Measurements from ENCODE around the gene PHF21B.

DNA sequence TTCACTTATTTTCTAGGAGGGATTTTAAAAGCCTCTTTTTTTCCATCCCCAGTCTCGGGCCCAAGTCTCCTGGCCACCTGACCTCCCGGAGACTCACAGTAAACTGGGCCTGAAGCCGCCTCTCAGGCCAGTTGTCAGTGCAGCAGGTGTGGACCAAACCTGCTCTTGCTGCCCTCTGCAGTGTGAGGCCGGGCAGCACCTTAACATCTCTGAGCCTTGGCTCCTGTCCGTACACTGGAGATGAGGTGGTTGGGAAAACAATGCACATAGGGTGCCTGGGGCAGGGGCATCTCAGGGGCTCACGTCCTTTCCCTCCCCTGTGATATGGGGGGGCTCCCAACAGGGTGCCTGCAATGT lies 45.1 kb downstream of the PHF21B start:
- TF ChIP-seq, protein P1, sequence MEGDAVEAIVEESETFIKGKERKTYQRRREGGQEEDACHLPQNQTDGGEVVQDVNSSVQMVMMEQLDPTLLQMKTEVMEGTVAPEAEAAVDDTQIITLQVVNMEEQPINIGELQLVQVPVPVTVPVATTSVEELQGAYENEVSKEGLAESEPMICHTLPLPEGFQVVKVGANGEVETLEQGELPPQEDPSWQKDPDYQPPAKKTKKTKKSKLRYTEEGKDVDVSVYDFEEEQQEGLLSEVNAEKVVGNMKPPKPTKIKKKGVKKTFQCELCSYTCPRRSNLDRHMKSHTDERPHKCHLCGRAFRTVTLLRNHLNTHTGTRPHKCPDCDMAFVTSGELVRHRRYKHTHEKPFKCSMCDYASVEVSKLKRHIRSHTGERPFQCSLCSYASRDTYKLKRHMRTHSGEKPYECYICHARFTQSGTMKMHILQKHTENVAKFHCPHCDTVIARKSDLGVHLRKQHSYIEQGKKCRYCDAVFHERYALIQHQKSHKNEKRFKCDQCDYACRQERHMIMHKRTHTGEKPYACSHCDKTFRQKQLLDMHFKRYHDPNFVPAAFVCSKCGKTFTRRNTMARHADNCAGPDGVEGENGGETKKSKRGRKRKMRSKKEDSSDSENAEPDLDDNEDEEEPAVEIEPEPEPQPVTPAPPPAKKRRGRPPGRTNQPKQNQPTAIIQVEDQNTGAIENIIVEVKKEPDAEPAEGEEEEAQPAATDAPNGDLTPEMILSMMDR (IDR thresholded peaks at IDR 0.05), result no peak
- TF ChIP-seq POLR2AphosphoS5 (IDR thresholded peaks at IDR 0.05) (no peak), POLR2A (IDR thresholded peaks at IDR 0.05) (no peak), EP300 (IDR thresholded peaks at IDR 0.05) (no peak)

All from sigmoid colon (tissue), 4 donors.